DMS53 treated with DMSO at 0.1 percent for 48 hours (cell line): ENCODE results near the gene MGAT3.

Experiments used
- DNase-seq: peaks from one replicate; lab custom pipeline; 2025; ENCODE audit not compliant: unreplicated experiment; lab: John Stamatoyannopoulos, UW

The MGAT3 gene

DNA sequence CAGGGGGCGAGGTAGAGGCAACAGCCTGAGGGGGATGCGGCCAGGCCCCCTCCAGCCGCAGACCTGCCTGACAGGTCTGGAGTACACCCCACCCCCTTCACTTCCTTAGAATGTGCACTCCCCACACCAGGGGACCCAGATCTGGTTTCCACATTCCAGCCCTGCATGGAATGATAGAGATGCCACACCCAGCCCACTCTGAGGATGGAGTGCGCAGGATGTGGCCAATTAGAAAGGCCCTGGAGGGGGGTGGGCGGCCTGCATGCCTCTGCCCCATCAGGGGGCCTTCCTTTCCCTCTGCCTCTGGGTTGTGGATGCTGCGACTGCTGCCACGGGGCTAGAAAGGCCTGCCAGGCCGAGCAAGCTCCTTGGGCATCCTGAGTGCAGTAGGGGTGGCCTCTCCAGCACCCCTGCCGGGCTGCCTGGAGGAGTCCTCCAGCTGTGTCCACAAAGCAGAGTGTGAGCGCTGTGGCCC is 28.2 kb upstream of the MGAT3 start:
- no peak for DNase-seq

DNA sequence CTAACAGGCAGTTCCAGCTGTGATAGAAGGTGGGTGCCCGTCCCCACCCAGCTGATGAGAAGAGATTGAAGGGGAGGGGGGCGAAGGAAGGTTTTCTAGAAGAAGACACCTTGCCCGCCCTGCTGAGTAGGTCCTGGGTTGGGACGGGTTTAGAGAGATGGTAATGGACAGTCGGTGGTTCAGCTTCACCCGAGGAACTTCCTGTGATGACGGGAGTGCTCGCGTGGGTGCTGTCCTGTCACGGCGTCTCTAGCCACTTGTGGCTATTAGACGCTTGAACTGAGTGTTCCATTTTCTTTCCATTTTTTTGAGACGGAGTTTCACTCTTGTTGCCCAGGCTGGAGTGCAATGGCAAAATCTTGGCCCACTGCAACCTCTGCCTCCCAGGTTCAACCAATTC is 27.6 kb upstream of the MGAT3 start:
- no peak for DNase-seq

DNA sequence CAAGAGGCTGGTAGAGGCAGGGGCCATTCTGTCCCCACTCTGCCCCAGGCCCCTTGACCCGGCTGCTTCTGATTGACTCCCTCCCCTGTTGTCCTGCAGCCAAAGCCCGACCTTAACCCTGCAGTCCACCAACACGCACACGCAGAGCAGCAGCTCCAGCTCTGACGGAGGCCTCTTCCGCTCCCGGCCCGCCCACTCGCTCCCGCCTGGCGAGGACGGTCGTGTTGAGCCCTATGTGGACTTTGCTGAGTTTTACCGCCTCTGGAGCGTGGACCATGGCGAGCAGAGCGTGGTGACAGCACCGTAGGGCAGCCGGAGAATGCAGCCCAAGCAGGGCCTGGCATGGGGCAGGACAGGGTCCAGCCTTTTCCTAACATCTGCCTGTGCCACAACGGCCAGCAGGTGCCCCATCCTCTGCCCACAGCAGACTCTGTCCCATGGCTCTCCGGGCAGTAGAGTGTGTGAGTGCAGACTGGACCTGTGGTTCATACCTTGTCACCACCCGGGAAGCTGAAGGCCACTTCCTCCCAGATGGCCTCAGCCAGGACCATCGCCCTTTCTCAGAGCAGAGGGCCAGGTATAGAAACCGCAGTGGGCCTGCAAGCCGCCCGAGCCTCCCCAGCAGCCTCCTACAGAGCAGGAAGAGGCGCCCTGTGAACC is 26.8 kb upstream of the MGAT3 start:
- DNase-seq: no peak

DNA sequence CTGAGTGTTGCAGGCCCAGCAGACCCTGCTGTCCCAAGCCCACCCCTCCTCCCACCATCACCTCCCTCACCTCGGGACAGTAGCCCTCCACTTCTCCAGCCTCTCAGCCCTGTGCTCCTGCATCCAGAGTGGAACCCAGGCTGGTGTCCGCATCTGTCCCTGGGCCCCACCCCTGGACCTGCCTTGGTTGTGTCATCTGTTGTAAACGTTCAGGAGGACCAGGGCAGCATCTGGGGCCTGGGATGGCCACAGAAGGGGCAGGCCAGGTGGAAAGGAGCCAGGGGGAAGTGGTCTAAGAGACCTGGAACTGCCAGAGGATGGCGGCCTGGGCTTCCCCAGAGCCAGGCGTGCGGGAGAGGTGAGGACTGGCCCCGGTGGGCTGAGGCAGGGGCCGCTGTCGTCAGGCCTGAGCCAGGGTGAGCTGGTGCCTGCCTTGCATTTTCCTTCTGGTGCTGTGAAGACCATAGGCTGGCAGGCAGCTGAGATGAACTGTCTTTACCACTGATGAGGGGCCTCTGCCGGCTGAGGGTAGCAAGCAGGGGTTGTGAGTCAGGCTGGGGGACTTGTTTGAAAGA is 26.1 kb upstream of the MGAT3 start:
- no peak for DNase-seq

DNA sequence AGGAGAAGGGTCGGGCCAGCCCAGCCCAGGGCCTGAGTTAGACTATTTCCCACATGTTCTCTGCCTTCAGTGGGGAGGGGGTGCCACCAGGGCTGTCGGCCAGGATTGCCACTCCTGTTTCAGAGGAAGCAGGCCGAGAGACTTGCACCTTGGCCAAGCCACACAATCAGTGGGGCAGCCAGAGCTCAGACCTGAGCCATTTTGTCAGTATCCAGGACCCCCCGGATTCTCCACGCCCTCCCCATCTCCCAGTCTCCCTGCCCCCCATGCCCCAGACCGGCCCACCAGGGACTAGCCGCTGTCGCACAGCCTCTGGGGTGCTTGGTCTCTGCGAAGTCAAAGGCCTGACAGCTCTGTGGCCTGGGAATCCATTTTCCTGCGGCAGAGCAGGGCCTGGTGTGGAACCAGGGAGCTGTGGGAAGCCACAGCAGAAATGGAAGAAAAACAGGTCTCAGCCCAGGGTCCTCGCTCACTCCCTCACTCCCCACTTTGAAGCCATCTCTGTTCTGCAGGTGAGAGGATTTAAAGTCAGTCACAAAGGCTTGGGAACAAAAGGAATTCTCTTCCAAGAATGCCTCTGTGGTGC is 25.5 kb upstream of the MGAT3 start:
- no peak for DNase-seq

DNA sequence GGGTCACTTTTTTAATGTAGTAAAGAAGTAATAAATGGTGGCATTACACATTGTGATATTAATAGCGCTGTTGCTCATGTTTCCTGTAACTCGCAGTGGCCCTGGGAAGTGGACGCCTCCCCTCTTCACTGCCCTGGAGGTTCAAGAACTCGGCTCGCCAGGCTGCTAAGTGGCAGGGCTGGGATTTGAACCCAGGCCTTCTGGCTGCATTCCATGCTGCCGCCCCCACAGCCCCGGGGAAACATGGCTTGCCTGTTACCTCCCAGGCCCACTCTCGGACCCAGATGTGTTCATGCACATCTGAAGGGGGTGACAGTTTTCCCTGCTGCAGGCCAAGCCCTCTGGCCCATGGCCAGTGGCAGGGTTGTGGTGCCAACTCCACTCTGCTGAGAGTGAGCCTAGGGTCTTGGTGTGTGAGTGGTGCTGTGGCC is 25.0 kb upstream of the MGAT3 start:
- DNase-seq: no peak

DNA sequence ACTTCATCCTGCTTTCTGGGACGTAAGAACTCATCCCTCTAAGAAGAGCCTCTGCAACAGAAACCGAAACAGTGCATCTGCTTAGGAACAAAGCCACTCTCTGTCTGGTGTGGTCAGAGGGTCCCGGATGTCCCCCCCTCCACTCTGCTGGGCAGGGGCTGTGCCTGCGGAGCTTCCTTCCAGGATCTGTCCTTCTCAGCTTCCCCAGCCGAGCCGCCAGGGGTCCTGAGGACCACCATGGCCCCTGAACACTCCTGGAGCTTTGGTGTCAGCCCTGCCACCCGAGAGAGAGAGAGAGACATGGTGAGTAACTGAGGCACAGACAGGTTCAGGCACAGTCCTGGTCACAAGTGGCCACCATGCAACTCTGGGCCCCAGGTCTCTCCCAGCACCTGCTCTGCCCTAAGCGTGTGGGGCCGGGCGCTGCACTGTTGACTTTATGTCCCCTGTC is 24.4 kb upstream of the MGAT3 start:
- DNase-seq: no peak

DNA sequence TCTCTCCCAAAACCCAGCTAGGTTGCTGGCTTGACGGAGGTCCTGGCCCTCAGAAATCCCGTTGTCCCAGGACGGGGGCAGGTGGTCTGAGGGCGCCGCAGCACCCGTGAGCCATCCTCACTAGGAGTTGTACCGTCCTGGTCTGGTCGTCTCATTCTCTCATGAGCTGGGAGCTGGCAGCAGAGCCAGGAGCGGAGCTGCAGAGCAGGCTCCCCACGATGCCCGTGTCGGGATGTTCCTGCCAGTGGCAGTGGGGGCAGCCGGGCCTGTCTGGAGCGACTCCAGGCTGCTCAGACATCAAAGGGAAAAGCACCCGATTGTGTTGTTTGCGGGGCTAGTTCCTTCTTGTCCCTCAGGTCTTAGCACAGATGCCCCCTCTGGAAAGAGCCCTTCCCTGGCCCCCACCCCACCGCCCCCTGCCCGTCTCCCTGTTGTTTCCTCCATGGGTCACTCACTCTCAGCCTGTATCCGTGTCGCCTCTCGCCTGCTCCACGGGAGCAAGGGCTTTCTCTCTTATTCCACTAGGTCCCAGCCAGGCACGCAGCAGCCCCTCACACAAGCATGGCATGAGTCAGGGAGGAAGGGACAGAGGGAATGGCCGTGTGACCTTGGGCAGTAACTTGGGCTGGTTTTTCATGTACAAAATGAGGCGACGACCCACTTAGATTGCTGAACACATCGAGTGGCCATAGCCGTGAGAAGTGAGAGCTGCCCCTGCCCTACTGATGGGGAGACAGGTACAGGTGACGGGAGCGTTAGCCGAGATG is 23.2 kb upstream of the MGAT3 start:
- no peak for DNase-seq

DNA sequence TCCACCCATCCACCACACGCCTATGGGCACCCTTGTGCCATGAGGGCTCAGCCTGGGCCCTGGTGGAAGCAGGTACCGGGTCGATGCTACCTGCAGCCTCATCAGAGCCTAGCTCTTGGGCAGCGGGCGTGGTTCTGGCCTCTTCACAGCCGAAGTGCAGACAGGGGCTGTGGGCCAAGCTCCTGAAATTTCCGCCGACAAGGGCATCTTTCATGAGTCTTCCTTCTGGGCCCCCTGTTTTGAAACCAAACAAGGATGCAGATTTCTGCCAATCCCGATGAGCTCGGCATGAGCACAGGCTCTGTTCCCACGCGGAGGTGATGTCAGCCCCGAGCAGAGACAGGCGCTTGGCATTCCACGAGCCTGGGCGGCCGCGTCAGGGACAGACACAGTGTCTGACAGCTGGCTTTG is 22.6 kb upstream of the MGAT3 start:
- DNase-seq: no peak

DNA sequence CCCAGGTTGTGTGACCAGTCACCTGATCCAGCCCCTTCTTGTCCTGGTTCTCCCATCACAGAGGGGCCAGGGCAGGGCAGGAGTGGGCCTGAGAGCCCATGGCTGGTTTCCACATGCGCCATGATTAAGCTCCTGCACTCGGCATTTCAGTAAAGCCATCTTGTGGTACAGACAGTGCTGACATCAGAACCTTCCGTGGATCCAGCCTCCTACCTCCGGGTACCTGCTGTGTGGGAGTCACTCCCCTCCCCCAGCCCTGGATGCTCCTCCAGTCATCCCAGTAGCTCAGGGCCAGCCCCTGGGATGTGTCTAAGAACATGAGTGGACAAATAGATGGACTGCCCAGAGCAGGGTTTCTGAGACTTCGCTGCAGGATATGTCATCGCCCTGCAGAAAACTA is 22.1 kb upstream of the MGAT3 start:
- DNase-seq: no peak

DNA sequence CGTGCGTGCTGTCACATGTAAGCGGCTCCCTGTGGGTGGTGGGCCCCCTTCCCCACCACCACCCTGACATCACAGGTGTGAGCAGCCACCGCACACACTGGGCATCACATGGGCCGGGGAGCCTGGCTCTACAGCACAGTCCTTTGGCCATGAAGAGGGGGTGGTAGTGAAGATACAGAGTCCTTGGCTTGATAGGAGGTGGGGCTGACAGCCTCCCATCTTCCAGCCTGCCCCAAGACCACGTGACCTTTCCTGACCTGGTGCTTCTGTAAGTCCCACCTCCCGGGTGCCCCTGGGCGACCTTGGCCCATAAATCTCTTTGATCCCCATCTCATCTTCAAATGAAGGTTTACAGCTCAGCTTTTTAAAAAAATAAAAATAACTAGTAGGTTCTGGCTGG is 21.2 kb upstream of the MGAT3 start:
- no peak for DNase-seq

DNA sequence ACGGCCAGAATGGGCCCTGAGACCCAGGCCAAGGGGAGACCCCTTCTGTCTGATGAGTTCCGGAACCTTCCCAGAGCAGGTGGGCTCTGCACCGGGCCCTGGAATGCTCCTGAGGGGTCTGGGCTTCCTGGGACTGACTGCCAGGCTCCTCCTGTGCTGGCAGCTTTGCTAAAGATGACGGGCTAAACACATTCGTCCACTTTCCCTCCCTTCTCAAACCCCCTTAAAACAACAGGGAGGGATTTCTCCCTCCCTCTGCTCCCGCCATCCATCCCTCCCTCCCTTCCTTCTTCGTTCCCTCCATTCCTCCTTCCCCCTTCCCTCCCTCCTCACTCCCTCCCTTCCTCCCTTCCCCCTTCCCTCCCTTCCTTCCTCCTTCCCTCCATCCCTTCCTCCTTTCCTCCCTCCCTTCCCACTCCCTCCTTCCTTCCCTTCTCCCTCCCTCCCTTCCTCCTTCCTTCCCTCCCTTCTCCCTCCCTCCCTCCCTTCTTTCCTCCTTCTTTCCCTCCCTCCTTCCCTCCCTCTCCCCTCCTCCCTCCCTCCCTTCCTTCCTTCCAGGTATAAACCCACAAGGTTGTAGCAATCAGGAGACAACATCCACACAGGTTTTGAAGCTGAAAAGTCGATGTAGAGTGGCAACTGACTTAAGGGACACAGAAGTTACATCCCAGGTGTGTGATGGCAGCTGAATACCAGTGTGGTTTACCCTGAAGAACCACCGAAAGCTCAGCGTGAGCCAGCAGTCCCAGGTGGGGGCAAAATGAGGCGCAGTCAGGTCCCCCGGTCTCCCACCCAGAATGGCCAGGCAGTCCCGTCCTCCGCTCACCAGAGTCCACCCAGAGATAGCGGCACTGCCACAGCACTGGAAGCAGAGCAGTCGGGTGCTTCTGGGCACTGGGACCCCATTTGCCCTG is 18.8 kb upstream of the MGAT3 start:
- DNase-seq: no peak

DNA sequence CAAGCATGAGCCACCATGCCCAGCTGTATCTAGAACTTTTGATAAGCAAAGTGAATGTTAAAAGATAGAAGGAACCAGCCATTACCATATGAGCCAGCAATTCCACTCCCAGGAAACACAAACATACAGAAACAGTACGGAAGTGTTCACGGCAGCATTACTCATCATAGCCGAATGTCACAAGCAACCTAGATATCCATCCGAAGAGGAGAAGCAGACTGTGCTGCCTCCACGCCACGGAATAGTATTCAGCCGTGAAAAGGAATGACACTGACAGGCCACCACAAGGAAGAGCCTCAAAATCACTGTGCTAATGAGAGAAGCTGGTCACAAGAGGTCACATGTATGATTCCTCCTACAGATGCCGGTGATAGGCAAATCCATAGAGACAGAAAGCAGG is 17.6 kb upstream of the MGAT3 start:
- no peak for DNase-seq

DNA sequence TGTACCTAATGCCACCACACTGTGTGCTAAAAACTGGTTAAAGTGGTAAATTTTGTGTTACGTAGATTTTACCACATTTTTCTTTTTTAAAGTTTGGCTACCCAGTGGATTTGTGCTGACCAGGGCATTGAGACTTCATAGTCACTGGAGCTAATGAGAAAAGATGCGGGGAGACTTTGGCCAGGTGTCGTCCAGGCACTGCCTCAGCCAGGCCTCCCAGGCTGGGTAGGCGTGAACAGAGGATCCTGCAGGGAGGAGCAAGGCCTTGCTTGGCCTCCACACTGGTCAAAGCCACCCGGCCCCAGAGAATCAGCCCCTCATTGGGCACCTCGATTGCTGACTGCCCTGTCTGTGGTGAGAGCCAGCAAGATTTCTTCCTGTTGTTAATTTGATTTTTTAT is 13.4 kb upstream of the MGAT3 start:
- no peak for DNase-seq

DNA sequence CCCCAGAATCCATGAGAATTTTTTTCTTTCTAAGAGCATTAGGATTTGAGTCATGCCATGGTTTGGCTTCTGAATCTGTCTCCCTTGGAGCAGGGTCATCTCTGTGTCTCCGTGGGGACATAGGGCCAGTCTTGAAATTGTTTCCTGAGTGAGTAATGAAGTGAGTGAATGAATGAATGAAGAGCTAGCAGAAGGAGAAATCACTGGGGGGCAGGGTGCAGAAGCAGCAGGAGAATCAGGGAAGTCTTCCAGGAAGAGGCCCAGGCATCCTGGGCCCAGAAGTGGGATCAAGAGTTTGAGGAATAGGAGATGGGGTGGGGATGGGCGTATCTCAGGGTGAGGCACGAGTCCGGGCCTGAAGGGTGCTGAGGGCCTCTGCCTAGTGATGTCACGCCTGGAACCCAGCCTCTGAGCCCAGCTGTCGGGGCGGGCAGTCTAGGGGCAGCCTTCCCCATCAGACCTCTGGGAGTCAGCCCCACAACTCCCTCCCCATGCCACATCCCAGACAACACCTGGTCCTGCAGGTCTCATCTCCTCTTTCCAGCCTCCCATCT is 12.5 kb upstream of the MGAT3 start:
- DNase-seq: no peak

DNA sequence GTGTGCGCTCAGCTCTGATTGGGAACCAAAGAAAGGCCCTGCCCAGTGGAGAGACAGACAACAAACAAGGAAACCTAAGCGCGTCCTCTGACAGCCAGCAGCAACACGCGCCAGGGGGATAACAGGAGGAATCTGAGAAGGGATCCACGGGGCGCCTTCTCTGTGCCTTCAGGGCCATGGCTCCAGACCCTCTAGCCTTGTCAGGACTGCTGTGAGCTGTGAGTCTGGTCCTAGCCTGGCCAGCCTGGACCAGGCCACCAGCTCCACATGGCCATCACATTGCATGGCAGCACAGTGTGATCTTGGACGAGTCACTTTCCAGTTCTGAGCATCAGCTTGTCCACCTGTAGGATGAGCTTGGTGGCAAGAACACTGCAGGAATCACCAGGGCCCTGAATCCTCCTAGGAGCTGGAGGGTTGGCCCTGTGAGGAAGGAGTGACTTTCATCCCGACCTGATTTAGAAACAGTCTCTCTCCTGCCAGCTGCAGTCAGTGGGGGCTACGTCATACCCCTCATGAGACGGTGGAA is 11.8 kb upstream of the MGAT3 start:
- no peak for DNase-seq

DNA sequence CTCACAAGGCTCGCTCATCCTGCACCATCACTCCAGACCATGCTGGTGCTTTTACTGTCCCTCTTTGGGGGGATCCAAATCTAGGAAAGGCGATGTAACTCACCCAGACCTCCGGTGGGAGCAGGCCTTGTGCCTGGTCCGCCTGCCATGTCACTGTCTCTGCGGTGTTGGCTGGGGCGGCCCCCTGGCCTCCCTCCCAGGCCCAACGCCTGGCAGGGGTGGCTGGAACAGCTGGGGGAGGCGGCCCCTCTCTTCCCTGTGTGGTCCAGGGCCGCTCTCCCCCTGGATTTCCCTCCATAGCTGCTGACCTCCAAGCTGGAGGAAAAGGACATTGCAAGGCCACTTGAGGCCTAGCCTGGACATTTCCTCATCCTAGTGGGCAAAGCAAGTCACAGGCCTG is 11.1 kb upstream of the MGAT3 start:
- DNase-seq: no peak

DNA sequence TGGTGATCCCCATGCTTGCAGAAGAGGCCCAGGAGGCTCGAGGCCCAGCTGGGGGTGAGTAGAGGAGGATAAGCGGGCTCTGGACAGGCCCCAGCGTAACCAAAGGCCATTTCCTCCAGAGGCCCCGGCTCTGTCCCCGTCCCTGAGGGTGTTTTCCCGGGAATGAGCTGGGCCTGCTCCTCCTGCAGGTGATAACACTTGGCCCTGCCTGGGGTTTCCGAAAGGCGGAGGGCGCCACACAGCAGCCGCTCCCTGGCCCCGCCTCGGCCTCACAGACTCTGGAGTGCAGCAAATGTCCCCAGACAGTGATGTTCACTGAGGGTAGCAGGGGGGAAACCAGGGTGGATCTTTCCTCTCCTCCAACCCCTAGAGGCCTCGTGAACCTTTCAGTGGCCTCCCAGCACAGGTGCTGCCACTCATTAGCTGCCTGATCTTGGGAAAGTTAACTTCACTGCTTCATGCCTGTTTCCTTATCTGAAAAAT is 10.5 kb upstream of the MGAT3 start:
- no peak for DNase-seq

DNA sequence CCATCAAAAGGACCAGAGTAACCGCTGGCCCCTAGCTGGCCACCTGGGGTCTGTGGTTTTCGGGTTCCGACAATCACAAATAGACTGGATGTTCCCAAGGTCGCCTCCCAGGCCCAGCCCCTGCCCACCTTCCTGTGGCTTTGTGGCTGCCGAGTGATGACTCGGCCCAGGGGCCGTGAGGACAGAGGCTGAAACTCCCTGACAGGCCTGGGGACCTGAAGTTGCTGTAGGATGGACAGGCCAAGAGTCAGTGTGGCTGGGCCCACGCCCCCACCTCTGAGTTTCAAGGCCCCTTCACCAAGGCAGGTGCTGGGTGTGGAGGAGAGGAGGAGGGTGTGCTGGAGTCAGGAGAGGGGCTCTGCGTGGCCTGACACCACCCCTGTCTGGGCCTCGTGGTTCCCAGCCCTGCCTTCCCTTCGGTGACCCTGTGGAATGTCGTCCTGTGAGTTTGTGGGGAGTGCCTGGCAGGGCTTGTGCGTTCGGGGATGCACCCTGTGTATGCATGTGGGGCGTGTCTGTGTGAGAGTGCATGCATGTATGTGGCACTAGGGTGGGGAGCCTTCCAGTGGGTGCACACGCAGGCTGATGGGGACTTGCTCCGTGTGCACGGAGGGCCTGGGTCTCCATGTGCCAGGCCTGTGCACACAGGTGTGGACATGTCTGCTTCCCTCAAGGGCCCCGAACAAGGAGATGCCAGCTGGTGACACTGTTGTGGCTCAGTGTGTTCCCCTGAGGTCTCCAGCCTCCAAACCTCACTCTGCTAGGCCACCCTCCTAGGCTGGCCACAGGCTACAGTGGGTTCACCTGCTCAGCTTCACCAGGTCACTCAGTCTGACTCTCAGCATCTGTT is 8.4 kb upstream of the MGAT3 start:
- DNase-seq: no peak
